Measurements from ENCODE around the gene TRAF1. TPM values are rescaled to one million over a fixed set of nuclear protein-coding genes. Genes with fewer than 3 reads are reported as not detected.
A peak's percentile ranks its signal among the peaks of the same experiment; 100 is the strongest.

The TRAF1 gene
- total and polyA plus RNA-seq, 2 of the 13 experiments (the other 11 are each of a cell fraction or from before 2014, with no cell fraction given), result 0.44 to 1.0 TPM

GRCh38 chr9:120929229-120929791 is 2.7 kb upstream of the TRAF1 start (continued):
- TF ChIP-seq, protein P1, sequence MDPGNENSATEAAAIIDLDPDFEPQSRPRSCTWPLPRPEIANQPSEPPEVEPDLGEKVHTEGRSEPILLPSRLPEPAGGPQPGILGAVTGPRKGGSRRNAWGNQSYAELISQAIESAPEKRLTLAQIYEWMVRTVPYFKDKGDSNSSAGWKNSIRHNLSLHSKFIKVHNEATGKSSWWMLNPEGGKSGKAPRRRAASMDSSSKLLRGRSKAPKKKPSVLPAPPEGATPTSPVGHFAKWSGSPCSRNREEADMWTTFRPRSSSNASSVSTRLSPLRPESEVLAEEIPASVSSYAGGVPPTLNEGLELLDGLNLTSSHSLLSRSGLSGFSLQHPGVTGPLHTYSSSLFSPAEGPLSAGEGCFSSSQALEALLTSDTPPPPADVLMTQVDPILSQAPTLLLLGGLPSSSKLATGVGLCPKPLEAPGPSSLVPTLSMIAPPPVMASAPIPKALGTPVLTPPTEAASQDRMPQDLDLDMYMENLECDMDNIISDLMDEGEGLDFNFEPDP (CRISPR knock-in tag; conservative IDR thresholded peaks at IDR 0.05), result no peak
- TF ChIP-seq NR2F1 (CRISPR knock-in tag; IDR thresholded peaks at IDR 0.05) (no peak), ZNF660 (CRISPR knock-in tag; IDR thresholded peaks at IDR 0.05; ENCODE audit: borderline replicate concordance, low read depth) (no peak), ZNF251 (CRISPR knock-in tag; IDR thresholded peaks at IDR 0.05) (no peak), KDM5B (CRISPR knock-in tag; IDR thresholded peaks at IDR 0.05; ENCODE audit: borderline replicate concordance) (0 out of 2 replicates have a peak, but pooled peaks have one; percentile 6), PRDM15 (CRISPR knock-in tag; IDR thresholded peaks at IDR 0.05) (no peak)
- TF ChIP-seq, protein P2, sequence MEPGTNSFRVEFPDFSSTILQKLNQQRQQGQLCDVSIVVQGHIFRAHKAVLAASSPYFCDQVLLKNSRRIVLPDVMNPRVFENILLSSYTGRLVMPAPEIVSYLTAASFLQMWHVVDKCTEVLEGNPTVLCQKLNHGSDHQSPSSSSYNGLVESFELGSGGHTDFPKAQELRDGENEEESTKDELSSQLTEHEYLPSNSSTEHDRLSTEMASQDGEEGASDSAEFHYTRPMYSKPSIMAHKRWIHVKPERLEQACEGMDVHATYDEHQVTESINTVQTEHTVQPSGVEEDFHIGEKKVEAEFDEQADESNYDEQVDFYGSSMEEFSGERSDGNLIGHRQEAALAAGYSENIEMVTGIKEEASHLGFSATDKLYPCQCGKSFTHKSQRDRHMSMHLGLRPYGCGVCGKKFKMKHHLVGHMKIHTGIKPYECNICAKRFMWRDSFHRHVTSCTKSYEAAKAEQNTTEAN (CRISPR knock-in tag; conservative IDR thresholded peaks at IDR 0.05), result no peak
- TF ChIP-seq, protein P3, sequence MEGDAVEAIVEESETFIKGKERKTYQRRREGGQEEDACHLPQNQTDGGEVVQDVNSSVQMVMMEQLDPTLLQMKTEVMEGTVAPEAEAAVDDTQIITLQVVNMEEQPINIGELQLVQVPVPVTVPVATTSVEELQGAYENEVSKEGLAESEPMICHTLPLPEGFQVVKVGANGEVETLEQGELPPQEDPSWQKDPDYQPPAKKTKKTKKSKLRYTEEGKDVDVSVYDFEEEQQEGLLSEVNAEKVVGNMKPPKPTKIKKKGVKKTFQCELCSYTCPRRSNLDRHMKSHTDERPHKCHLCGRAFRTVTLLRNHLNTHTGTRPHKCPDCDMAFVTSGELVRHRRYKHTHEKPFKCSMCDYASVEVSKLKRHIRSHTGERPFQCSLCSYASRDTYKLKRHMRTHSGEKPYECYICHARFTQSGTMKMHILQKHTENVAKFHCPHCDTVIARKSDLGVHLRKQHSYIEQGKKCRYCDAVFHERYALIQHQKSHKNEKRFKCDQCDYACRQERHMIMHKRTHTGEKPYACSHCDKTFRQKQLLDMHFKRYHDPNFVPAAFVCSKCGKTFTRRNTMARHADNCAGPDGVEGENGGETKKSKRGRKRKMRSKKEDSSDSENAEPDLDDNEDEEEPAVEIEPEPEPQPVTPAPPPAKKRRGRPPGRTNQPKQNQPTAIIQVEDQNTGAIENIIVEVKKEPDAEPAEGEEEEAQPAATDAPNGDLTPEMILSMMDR (CRISPR knock-in tag; IDR thresholded peaks at IDR 0.05), result peak; percentile 39
- TF ChIP-seq, protein P4, sequence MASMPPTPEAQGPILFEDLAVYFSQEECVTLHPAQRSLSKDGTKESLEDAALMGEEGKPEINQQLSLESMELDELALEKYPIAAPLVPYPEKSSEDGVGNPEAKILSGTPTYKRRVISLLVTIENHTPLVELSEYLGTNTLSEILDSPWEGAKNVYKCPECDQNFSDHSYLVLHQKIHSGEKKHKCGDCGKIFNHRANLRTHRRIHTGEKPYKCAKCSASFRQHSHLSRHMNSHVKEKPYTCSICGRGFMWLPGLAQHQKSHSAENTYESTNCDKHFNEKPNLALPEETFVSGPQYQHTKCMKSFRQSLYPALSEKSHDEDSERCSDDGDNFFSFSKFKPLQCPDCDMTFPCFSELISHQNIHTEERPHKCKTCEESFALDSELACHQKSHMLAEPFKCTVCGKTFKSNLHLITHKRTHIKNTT (CRISPR knock-in tag; IDR thresholded peaks at IDR 0.05), result 0 out of 2 replicates have a peak, but pooled peaks have one; percentile 48
- TF ChIP-seq, protein P5, sequence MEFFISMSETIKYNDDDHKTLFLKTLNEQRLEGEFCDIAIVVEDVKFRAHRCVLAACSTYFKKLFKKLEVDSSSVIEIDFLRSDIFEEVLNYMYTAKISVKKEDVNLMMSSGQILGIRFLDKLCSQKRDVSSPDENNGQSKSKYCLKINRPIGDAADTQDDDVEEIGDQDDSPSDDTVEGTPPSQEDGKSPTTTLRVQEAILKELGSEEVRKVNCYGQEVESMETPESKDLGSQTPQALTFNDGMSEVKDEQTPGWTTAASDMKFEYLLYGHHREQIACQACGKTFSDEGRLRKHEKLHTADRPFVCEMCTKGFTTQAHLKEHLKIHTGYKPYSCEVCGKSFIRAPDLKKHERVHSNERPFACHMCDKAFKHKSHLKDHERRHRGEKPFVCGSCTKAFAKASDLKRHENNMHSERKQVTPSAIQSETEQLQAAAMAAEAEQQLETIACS (CRISPR knock-in tag; IDR thresholded peaks at IDR 0.05), result no peak
- TF ChIP-seq, protein P6, sequence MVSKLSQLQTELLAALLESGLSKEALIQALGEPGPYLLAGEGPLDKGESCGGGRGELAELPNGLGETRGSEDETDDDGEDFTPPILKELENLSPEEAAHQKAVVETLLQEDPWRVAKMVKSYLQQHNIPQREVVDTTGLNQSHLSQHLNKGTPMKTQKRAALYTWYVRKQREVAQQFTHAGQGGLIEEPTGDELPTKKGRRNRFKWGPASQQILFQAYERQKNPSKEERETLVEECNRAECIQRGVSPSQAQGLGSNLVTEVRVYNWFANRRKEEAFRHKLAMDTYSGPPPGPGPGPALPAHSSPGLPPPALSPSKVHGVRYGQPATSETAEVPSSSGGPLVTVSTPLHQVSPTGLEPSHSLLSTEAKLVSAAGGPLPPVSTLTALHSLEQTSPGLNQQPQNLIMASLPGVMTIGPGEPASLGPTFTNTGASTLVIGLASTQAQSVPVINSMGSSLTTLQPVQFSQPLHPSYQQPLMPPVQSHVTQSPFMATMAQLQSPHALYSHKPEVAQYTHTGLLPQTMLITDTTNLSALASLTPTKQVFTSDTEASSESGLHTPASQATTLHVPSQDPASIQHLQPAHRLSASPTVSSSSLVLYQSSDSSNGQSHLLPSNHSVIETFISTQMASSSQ (IDR thresholded peaks at IDR 0.05; ENCODE audit: low read depth), result no peak
- TF ChIP-seq, protein P6 (CRISPR knock-in tag; IDR thresholded peaks at IDR 0.05; ENCODE audit: borderline replicate concordance), result no peak

All from HepG2 (cell line).